ENCODE data around the gene CDH4. TPM values are rescaled to one million over a fixed set of nuclear protein-coding genes. Genes with fewer than 3 reads are reported as not detected.

CDH4 gene
- total RNA-seq, 1 donor from 2014 or later, result 0.17 TPM

DNA sequence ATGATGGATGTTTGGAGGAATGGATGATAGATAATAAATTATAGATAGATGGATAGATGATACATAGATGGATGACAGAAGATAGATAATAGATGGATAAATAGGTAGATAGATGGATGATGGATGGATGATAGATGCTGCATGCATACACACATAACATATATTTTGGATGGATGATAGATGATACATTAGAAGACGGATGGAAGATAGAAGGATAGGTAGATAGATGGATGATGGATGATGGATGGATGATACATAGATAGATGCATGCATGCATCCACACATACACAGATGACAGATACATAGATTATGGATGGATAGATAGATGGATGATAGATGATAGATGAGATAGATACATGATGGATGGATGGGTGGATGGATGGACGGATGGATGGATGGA lies 425.9 kb downstream of the CDH4 start:
- no peak for DNase-seq

GRCh38 chr20:61678437-61678836 lies 426.4 kb downstream of the CDH4 start:
- DNase-seq, result no peak

DNA sequence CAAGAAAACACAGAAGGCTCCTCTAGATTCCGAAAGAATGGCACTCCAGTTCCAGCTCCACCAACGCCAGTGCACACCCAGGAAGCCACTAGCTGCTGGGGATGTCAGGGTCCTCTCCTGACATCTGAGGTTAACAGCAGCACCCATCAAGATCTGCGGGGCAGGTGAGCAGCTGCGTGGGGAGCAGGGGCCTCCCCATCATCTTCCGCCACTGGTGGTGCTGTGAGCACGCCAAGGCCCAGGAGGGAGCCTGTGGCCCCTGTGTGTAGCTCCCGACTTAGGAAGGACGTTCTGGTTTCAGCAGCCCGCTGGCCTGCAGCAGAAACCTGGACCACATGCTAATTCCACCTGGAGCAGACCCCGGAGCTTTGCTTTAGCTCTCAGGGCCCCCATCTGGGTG lies 427.4 kb downstream of the CDH4 start:
- DNase-seq, result no peak

GRCh38 chr20:61680096-61680495 lies 428.0 kb downstream of the CDH4 start:
- no peak for DNase-seq

- DNase-seq, result no peak
Observed at GRCh38 chr20:61682114-61682995, 430.3 kb downstream of the CDH4 start.

DNA sequence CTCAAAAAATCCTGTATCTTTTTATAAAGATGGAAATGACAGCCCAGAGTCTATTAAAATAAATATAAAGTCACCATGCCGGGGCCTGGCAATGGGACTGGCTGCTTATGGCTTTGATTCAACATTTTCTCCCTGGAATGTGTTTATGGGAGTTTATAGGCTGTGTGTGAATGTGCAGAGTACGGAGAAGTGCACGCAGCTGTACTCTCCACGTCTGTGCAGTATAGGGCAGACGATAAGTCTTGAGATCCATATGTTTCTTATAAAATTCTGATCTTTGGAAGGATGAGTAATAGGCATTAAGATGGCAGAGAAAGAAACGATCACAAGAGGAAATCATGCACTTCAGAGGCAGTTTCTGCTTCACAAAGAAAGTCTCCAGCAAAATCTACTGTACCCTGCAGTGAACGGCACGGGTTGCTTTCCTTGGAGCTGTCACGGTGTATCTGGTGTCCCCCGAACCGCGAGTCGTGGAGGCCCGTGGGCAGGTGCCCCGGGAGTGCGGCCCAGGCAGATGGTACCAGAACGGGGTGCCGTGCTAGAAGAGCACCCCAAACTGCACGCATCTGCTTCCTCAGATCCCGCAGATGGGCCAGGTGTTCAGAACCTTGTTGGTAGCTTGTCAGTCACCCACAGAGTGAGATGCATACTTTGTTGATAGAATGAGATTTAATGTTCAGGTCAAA lies 431.1 kb downstream of the CDH4 start:
- no peak for DNase-seq

DNA sequence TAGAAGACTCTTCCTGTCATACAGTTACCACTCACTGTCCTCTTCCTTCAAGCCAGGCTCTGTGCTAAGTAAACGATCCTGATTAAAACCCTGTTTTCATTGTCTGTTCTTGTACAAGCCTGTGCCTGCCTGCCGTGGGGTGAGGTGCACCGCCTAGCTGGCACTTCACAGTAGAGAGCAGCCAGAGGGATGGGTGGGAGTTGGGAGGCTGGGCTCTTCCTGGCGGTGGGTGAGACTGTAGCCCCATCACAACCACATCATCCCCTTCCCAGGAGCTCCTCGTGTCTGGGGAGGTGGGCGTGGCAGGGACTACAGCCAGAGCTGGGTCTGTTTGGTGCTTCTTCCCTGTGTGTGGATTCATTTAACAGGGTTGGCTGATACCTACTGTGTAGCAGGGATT lies 431.7 kb downstream of the CDH4 start:
- no peak for DNase-seq

DNA sequence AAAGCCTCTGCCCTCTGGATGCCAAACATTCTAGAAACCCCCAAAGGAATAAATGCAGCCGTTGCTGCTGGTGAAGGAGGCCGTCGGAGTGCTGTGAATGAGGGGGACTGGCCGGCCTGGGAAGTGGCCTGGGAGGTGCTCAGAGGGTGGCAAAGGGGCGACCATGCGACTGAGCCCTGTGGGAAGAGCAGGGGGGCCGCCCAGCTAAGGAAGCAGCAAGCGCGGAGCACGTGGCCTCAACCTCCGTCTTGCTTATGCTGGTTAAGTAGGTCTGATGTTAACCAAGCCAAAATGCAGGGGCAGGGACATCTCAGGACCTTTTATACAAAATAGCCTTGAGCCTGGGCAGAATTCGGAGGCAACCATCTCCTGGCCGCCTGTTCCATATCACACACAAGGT lies 432.1 kb downstream of the CDH4 start:
- no peak for DNase-seq

DNA sequence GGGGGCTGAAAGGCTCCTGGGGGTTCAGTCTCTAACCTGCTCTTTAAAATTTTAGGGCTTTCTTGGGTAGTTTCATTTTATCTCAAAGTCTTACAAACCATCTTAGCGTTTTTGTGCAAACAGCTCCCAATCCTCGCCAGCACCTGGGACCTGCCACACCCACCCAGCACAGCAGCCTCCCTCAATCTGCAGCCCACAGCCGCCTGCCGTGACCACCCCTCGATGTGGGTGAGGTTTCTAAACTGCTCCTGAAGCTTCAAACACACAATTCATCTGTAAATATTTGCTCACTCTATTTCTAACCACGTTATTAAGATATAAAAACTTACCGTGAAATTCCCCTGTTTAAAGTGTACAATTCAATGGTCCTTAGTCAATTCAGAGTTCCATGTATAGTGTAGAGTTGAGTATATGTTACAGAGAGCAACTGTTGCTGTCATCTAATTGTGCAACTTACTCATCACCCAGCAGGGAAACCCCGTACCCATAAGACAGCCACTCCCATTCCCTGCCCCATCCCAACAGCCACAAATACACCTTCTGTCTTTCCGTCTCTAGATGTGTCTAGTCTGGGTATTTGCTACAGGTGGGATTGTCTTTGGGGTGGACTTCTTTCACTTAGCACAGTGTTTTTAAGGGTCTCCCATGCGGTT lies 432.6 kb downstream of the CDH4 start:
- DNase-seq, result no peak

GRCh38 chr20:61685462-61685861 lies 433.4 kb downstream of the CDH4 start:
- DNase-seq, result no peak

DNA sequence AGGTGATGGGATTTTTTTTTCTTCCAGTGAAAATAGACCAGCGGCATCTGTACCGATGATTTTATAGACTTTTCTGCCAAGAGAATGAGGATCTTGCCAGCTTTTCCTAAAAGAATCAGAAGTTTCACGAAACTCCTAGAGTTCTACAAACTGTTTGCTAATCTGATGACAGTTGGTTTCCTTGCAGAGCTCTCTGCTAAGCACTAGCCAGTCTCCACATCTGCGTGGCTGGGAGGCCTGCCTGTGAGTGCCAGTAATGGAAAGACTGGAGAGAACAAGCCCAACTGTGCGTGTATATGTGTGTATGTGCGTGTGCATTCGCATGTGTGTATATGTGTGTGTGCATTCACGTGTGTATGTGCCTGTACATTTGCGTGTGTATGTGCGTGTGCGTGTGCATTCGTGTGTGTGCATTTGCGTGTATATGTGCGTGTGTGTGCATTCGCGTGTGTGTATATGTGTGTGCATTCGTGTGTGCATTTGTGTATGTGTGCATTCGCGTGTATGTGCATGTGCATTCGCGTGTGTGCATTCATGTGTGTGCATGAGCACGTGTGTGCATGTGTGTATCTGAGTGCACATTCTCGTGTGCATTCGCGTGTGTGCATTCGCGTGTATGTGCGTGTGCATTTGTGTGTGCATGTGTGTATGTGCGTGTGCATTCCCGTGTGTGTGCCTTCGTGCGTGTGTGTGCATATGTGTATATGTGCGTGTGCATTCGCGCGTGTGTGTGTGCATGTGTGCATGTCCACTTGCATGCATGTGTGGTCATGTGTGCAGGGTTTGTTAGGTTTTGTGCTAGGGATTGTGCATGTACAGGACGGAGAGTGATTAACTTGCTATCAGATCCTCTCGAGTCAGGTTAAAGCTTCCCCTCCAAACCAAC lies 434.2 kb downstream of the CDH4 start:
- DNase-seq, result no peak

GRCh38 chr20:61688411-61688810 lies 436.4 kb downstream of the CDH4 start:
- no peak for DNase-seq

DNA sequence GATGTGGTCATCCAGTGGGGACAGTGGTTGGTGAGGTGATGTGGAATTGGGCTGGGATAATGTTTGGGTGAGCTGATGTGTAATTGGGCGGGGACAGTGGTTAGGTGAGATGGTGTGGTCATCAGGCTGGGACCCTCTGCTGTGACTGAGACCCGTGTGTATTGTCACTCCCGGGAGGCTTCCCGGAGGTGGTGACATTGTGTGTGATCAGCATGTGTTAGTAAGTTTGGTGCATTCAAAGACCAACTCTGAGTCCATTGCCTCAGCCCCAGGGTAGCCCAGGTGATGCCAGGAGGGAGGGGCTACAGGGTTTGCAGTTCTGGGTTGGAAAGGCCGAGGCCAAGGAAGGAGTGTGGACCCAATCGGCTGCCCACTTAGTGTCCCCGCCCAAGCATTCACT lies 438.1 kb downstream of the CDH4 start:
- no peak for DNase-seq

- DNase-seq, result no peak
Observed at GRCh38 chr20:61690993-61691838, 439.2 kb downstream of the CDH4 start.

GRCh38 chr20:61691978-61692377 lies 439.9 kb downstream of the CDH4 start:
- no peak for DNase-seq

GRCh38 chr20:61692479-61692878 lies 440.4 kb downstream of the CDH4 start:
- no peak for DNase-seq

GRCh38 chr20:61693055-61693600 lies 441.1 kb downstream of the CDH4 start:
- DNase-seq, result no peak

- no peak for DNase-seq
Observed at GRCh38 chr20:61694682-61695081, 442.6 kb downstream of the CDH4 start.

DNA sequence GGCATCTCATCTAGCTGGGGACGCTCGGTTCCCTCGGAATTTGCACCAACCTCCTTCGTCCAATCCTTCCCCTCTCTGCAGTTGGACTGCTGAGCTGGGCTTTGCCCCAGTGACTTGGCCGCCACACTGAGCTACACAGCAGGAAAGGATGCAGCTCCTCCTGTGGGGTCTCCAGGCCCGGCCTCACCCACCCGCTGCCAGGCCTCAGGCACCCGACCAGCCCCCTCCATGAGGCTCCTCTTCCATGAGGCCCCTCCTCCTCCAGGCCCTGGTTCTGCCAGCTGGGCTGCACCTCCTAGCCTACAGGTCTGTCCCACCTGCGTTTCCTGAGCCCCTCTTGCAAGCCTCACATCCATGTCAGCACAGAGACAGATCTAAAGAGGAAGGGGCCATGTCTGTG lies 443.7 kb downstream of the CDH4 start:
- no peak for DNase-seq

- DNase-seq, result no peak
Observed at GRCh38 chr20:61696181-61696735, 444.2 kb downstream of the CDH4 start.

Measured in dermis blood vessel endothelial cell (primary cell).